ENCODE results near the gene CHRNA3.

DNA sequence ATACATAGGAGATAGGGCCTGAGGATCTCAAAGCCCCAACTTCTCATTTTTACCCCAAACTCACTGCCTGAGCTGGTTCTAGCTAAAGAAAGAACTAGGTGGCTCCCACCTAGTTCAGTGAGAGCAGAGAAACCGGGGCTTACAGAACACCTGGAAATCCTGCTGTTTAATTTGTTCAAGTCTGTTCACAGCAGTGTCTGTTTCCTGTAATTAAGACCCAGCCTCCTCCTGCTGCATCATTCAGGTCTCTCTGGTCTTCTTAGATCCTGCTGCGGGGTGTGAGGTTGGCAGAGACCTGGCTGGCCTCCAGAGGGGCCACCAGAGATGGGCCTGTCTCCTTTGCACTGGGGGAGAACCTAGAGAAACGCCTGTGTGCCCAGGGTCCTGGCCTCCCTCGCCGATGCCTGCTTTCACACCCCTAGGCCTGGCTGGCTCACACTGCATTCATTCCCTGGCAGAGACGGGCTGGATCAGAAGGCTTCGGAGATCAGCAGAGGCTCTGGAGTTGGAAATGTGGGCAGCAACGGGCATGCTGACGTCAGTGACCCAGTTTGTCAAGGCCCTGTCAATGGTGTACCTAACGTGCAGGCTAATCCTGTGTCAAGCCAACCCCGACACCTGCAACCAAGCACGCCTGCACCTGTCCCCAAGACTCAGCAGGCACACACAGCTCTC is 4.9 kb upstream of the CHRNA3 start:
- TF ChIP-seq CTCF (IDR thresholded peaks at IDR 0.05): no peak
- TF ChIP-seq POLR2A (IDR thresholded peaks at IDR 0.05): no peak
